ENCODE results near the gene RND3. TPM values are rescaled to one million over a fixed set of nuclear protein-coding genes. Genes with fewer than 3 reads are reported as not detected.

RND3 gene
- total RNA-seq, 2 donors from 2014 or later: 4.9 to 10.6 TPM

DNA sequence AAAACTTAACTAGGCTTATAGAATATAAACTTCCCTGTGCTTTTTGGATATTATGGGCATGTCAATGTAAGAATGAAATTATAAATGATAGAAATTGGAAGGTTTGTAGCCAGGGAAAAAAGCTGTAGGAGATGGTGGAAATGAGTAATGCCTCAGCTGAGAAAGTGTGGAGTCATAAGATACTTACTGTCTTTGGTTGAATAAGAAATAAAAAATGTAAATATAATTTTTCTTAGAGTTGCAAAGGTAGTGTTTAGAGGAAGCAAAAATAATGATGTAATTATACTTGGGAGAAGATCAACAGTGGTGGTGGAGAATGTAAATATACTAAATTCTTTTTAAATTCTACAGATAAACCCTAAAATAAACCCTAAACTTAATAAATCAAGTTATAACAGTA is 26.2 kb upstream of the RND3 start:
- intact Hi-C loops (cut with DNase I): no loop called here
- TF ChIP-seq, protein P1, sequence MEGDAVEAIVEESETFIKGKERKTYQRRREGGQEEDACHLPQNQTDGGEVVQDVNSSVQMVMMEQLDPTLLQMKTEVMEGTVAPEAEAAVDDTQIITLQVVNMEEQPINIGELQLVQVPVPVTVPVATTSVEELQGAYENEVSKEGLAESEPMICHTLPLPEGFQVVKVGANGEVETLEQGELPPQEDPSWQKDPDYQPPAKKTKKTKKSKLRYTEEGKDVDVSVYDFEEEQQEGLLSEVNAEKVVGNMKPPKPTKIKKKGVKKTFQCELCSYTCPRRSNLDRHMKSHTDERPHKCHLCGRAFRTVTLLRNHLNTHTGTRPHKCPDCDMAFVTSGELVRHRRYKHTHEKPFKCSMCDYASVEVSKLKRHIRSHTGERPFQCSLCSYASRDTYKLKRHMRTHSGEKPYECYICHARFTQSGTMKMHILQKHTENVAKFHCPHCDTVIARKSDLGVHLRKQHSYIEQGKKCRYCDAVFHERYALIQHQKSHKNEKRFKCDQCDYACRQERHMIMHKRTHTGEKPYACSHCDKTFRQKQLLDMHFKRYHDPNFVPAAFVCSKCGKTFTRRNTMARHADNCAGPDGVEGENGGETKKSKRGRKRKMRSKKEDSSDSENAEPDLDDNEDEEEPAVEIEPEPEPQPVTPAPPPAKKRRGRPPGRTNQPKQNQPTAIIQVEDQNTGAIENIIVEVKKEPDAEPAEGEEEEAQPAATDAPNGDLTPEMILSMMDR (IDR thresholded peaks at IDR 0.05): no peak
- TF ChIP-seq POLR2A (IDR thresholded peaks at IDR 0.05): no peak
- no peak for ATAC-seq
- H3K4me3 ChIP-seq: no peak overlapping the region
- DNase-seq: no peak
- H3K27me3 ChIP-seq: no peaks in the 10 kb centered on the region
- H3K4me1 ChIP-seq: no peaks in the 10 kb centered on the region
- H3K36me3 ChIP-seq (replicated peaks in 1 of 2; ENCODE audit: insufficient read depth in 1 of 2, low read depth in 2 of 2): no peaks in the 10 kb centered on the region
- H3K27ac ChIP-seq: no peak overlapping the region
- H3K9me3 ChIP-seq: no peaks in the 10 kb centered on the region

DNA sequence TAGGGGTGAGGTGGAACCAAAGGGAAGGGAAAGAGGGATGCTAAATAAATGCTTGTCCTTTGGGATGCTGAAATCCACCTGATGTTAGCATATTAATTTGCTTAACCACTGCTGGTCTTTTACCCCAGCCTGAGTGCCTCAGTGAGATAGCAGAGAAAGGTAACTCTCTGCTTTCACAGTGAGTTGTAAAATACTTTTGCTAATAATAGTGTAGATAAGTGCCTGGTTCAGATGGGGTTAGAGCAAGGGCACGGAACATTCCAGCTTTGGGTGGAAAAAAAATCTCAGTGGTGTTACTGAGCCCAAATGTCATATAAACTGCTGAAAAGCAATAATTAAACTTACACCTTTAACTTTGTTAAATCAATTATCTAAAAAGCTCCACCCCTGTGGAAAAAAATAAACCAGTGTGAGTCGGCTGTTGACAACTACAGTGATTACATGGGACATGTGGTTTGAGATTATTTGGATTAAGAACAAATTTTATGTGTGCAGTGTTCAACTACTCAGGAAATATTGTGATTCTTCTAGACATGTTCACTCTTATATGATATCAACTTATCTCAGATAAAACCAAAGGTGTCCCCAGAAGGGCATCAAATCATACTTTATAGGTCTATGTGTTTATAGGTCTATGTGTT is 21.1 kb upstream of the RND3 start:
- Histone ChIP-seq H3K36me3 (replicated peaks in 1 of 2; ENCODE audit: insufficient read depth in 1 of 2, low read depth in 2 of 2) (no peaks in the 10 kb centered on the region), H3K27ac (no peak overlapping the region), H3K9me3 (no peaks in the 10 kb centered on the region), H3K27me3 (no peaks in the 10 kb centered on the region), H3K4me3 (no peak overlapping the region), H3K4me1 (no peaks in the 10 kb centered on the region)
- ATAC-seq: no peak
- 31 to 38% methylated on average over 2 of the region's 2 CpGs for WGBS, 2 donors
- intact Hi-C loops (cut with DNase I): no loop called here
- no peak for TF ChIP-seq POLR2A (IDR thresholded peaks at IDR 0.05)
- TF ChIP-seq, protein P1 (IDR thresholded peaks at IDR 0.05): no peak
- DNase-seq: no peak

DNA sequence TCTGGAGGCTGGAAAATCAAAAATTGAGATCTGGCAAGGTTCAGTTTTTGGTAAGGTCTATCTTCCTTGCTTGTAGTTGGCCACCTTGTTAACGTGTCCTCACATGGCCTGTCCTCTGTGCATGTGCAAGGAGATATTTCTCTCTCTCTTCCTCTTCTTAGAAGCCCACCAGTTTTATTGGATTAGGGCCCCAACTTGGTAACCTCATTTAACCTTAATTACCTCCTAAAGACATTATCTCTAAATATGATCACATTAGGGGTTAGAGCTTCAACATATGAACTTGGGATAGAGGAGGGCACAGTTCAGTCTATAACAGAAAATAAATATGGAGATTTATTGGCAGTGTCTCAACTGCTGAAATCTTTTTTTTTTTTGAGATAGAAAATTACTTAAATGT is 19.6 kb upstream of the RND3 start:
- Histone ChIP-seq H3K27me3 (no peaks in the 10 kb centered on the region), H3K4me3 (no peak overlapping the region), H3K36me3 (replicated peaks in 1 of 2; ENCODE audit: insufficient read depth in 1 of 2, low read depth in 2 of 2) (no peaks in the 10 kb centered on the region), H3K4me1 (no peaks in the 10 kb centered on the region), H3K9me3 (no peaks in the 10 kb centered on the region), H3K27ac (no peak overlapping the region)
- ATAC-seq: no peak
- WGBS, 2 donors: 36 to 42% methylated on average over 1 of the region's 1 CpG
- DNase-seq: no peak
- TF ChIP-seq, protein P1 (IDR thresholded peaks at IDR 0.05): no peak
- no peak for TF ChIP-seq POLR2A (IDR thresholded peaks at IDR 0.05)
- intact Hi-C loops (cut with DNase I): no loop called here

DNA sequence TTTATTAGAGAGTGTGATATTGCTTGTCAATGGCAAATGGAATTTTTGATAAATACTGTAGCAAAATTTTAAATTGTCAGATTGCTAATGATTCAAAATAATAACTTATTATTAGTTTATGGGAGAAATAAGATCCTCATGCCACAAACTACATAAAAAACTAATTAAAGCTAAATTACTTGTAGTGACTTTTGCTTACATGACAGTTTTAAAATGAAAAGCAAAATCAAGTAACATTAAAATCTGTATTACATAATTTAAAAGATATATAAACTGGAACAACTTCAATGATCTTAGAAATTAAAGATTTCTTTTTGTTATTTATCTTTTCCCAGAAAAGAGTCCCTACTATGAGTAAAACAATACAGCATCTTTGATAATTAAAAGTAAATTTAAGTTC is 17.7 kb upstream of the RND3 start:
- intact Hi-C loops (cut with DNase I): no loop called here
- Histone ChIP-seq H3K4me3 (no peak overlapping the region), H3K4me1 (no peaks in the 10 kb centered on the region), H3K9me3 (no peaks in the 10 kb centered on the region), H3K27ac (no peak overlapping the region), H3K36me3 (replicated peaks in 1 of 2; ENCODE audit: insufficient read depth in 1 of 2, low read depth in 2 of 2) (no peaks in the 10 kb centered on the region), H3K27me3 (no peaks in the 10 kb centered on the region)
- no peak for DNase-seq
- TF ChIP-seq POLR2A (IDR thresholded peaks at IDR 0.05): no peak
- no peak for ATAC-seq

DNA sequence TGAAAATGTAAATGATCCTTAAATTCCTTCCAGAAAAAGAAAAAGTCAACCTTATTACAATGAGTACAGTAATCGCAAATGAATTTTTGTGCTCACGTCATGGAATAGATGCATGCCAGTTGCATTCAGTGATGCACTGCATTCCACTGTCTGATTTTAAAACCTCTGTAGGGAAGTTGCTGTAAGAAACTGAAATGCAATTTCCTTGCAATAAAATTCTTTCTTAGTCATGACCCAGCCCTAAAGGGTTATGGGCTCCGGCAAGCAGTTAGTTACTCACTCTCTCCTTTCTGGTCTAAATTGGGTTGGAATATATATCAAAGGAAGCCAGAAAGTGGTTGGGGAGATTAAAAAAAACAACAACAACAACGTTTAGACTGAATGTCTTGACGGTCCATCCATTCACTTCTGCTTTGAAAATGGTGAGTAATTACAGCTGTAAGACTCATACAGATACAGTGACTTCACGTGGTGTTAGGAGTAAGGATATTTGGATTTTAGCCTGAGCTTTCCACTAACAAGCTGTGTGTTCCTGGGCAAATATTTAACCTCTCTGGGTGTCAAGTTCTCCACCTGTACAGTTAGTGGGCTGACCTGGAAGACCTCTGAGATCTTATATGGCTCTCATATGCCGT is 8.6 kb upstream of the RND3 start:
- ATAC-seq (no peak), DNase-seq (no peak)
- WGBS, 2 donors: 47 to 66% methylated on average over 7 of the region's 7 CpGs
- no peaks in the 10 kb centered on the region for H3K4me1 ChIP-seq
- TF ChIP-seq, protein P1 (IDR thresholded peaks at IDR 0.05): no peak
- TF ChIP-seq POLR2A (IDR thresholded peaks at IDR 0.05): no peak
- no peak overlapping the region for H3K27ac ChIP-seq
- intact Hi-C loops (cut with DNase I): no loop called here
- H3K36me3 ChIP-seq (replicated peaks in 1 of 2; ENCODE audit: insufficient read depth in 1 of 2, low read depth in 2 of 2): no peaks in the 10 kb centered on the region
- H3K9me3 ChIP-seq: no peaks in the 10 kb centered on the region
- no peak overlapping the region for H3K4me3 ChIP-seq
- no peaks in the 10 kb centered on the region for H3K27me3 ChIP-seq

All from body of pancreas (tissue), 4 donors.